ENCODE results near the gene VCPKMT. TPM values are rescaled to one million over a fixed set of nuclear protein-coding genes. Genes with fewer than 3 reads are reported as not detected.
"Not testable (repeated sequence)": the region's sequence is repeated elsewhere in the genome, so short reads cannot be mapped to it uniquely, and the experiment has no call there.

Gene VCPKMT
- polyA plus RNA-seq, 1 donor, result 9.7 TPM

- DNase-seq (ENCODE audit: low read depth), result no peak
Measured at GRCh38 chr14:50092006-50092555, 24.3 kb downstream of the VCPKMT start.

- DNase-seq (ENCODE audit: low read depth), result no peak
Measured at GRCh38 chr14:50091240-50091913, 25.0 kb downstream of the VCPKMT start.

GRCh38 chr14:50089208-50089607 is 27.2 kb downstream of the VCPKMT start:
- no peak for DNase-seq (ENCODE audit: low read depth)

GRCh38 chr14:50088731-50089130 is 27.6 kb downstream of the VCPKMT start:
- DNase-seq (ENCODE audit: low read depth), result no peak

GRCh38 chr14:50088117-50088515 is 28.3 kb downstream of the VCPKMT start:
- no peak for DNase-seq (ENCODE audit: low read depth)

GRCh38 chr14:50087341-50088116 is 28.8 kb downstream of the VCPKMT start:
- DNase-seq (ENCODE audit: low read depth), result no peak

- no peak for DNase-seq (ENCODE audit: low read depth)
Measured at GRCh38 chr14:50086321-50086711, 30.1 kb downstream of the VCPKMT start.

GRCh38 chr14:50085570-50086320 is 30.6 kb downstream of the VCPKMT start:
- DNase-seq (ENCODE audit: low read depth), result no peak

- no peak for DNase-seq (ENCODE audit: low read depth)
Measured at GRCh38 chr14:50084666-50085065, 31.7 kb downstream of the VCPKMT start.

- DNase-seq (ENCODE audit: low read depth), result no peak
Measured at GRCh38 chr14:50083467-50084337, 32.7 kb downstream of the VCPKMT start.

- no peak for DNase-seq (ENCODE audit: low read depth)
Measured at GRCh38 chr14:50082784-50083466, 33.4 kb downstream of the VCPKMT start.

GRCh38 chr14:50082308-50082742 is 34.0 kb downstream of the VCPKMT start:
- DNase-seq (ENCODE audit: low read depth), result no peak

- not testable (repeated sequence) for DNase-seq (ENCODE audit: low read depth)
Measured at GRCh38 chr14:50079103-50079502, 37.3 kb downstream of the VCPKMT start.

GRCh38 chr14:50073663-50074062 is 42.7 kb downstream of the VCPKMT start:
- DNase-seq (ENCODE audit: low read depth), result not testable (repeated sequence)

- no peak for DNase-seq (ENCODE audit: low read depth)
Measured at GRCh38 chr14:50072395-50072794, 44.0 kb downstream of the VCPKMT start.

- DNase-seq (ENCODE audit: low read depth), result no peak
Measured at GRCh38 chr14:50070840-50071548, 45.4 kb downstream of the VCPKMT start.

- no peak for DNase-seq (ENCODE audit: low read depth)
Measured at GRCh38 chr14:50070230-50070629, 46.1 kb downstream of the VCPKMT start.

- no peak for DNase-seq (ENCODE audit: low read depth)
Measured at GRCh38 chr14:50069325-50069724, 47.0 kb downstream of the VCPKMT start.

- no peak for DNase-seq (ENCODE audit: low read depth)
Measured at GRCh38 chr14:50068496-50068895, 47.9 kb downstream of the VCPKMT start.
